Common myeloid progenitor, CD34-positive (primary cell): Measurements from ENCODE around the gene TMEM267.
"Not testable (repeated sequence)": the region's sequence is repeated elsewhere in the genome, so short reads cannot be mapped to it uniquely, and the experiment has no call there.

Experiments used
- CTCF ChIA-PET: fragments of 350-600 bp; sonication (Branson Sonifier 250); formaldehyde crosslinking; loops from one replicate; lab custom pipeline; 2021; ENCODE audit warnings: antibody characterized with exemption; lab: Charles Lee
- POLR2A ChIA-PET: fragments of 350-600 bp; sonication (Branson Sonifier 250); formaldehyde crosslinking; loops from one replicate; lab custom pipeline; 2021; ENCODE audit warnings: antibody characterized with exemption; lab: Charles Lee
- DNase-seq, 3 donors: peaks; one replicate each; pipeline versions ENCODE4 v3.0.0 to v3.0.0-alpha.2; 2013
- H3K27ac ChIP-seq, 2 experiments: 1 replicate in 1 of 2; 2 replicates in 1 of 2; pipeline ENCODE4 v1.7.0; 2013; ENCODE audit warnings: inconsistent platforms in 2 of 2, low read length in 2 of 2, mild to moderate bottlenecking in 2 of 2, low read depth in 1 of 2, moderate library complexity in 1 of 2; ENCODE audit not compliant: severe bottlenecking in 2 of 2, insufficient read depth in 1 of 2, poor library complexity in 1 of 2
- H3K27me3 ChIP-seq, 5 experiments: replicated peaks in 2 of 5; 1 replicate in 3 of 5; 2 replicates in 2 of 5; pipeline versions ENCODE4 v1.6.1 to v1.7.0; 2013; ENCODE audit warnings: low read length in 4 of 5, mild to moderate bottlenecking in 2 of 5, moderate library complexity in 2 of 5, inconsistent platforms in 1 of 5; ENCODE audit not compliant: insufficient read depth in 5 of 5, control insufficient read depth in 4 of 5
- H3K36me3 ChIP-seq, 4 experiments: 1 replicate in 2 of 4; 2 replicates in 2 of 4; pipeline versions ENCODE4 v1.6.1 to v1.7.0; 2013; ENCODE audit warnings: low read length in 3 of 4, control low read depth in 1 of 4, mild to moderate bottlenecking in 1 of 4; ENCODE audit not compliant: control insufficient read depth in 4 of 4, insufficient read depth in 4 of 4
- H3K4me1 ChIP-seq, 4 experiments: 1 replicate in 3 of 4; 2 replicates in 1 of 4; pipeline versions ENCODE4 v1.6.1 to v1.7.1; 2013; ENCODE audit warnings: low read length in 3 of 4, mild to moderate bottlenecking in 3 of 4, control low read depth in 1 of 4, inconsistent platforms in 1 of 4, moderate library complexity in 1 of 4; ENCODE audit not compliant: control insufficient read depth in 4 of 4, insufficient read depth in 4 of 4; ENCODE audit errors: control extremely low read depth in 1 of 4
- H3K4me3 ChIP-seq, 7 experiments: 1 replicate in 4 of 7; 2 replicates in 3 of 7; pipeline versions ENCODE4 v1.5.1 to v1.7.0; 2013; ENCODE audit warnings: mild to moderate bottlenecking in 7 of 7, low read length in 6 of 7, moderate library complexity in 6 of 7, inconsistent platforms in 2 of 7, low read depth in 2 of 7, control low read depth in 1 of 7; ENCODE audit not compliant: insufficient read depth in 4 of 7, control insufficient read depth in 1 of 7; ENCODE audit errors: extremely low read depth in 1 of 7
- H3K9me3 ChIP-seq, 5 experiments: 1 replicate in 4 of 5; 2 replicates in 1 of 5; pipeline versions ENCODE4 v1.6.1 to v1.7.1; 2013; ENCODE audit warnings: low read length in 4 of 5, mild to moderate bottlenecking in 2 of 5, inconsistent platforms in 1 of 5, low read depth in 1 of 5, moderate library complexity in 1 of 5; ENCODE audit not compliant: control insufficient read depth in 4 of 5, insufficient read depth in 2 of 5; ENCODE audit errors: control extremely low read depth in 1 of 5
- WGBS: methylation state at CpG from one replicate; pipeline ENCODE4 v1.1.5; 2013; ENCODE audit not compliant: insufficient coverage; 5-methylcytosine and 5-hydroxymethylcytosine counted together

The TMEM267 gene

DNA sequence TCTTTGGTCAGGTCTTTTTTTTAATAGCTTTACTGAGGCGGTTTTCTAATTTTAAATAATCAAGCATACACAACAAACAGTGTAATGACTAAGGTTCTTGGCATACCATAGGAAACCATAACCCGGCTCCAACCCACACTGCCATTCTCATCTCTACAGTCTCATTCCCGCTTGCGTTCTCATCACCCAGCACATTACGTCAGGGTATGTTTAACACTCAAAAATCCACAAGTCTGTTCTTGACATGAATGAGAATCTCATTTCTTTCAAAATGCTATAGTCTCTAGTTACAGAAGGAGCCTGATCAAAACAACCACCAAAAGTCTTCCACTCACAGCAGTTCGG lies 30.8 kb upstream of the TMEM267 start:
- peak overlapping the region; percentile 74 to 96 (median 86) for H3K4me3 ChIP-seq
- H3K9me3 ChIP-seq: no peaks in the 10 kb centered on the region
- POLR2A ChIA-PET: interaction anchor here (1.0 to 1.2 kb wide), 2 partner anchors 30 to 89 kb away, joined by 4 to 9 read pairs; partner anchors contain the start of genes NNT and TMEM267
- CTCF ChIA-PET: interaction anchor here (1.0 kb wide), 1 partner anchor 41 kb away, joined by 3 read pairs; no protein-coding TSS in a partner anchor
- no peak for DNase-seq
- no peaks in the 10 kb centered on the region for H3K36me3 ChIP-seq
- peak overlapping the region; percentile 66 to 90 for H3K27ac ChIP-seq
- peaks cover 7 to 26% (median 23%) of the 10 kb centered on the region in 4 experiments for H3K4me1 ChIP-seq
- no peaks in the 10 kb centered on the region for H3K27me3 ChIP-seq
- WGBS: 3% methylated on average over 6 of the region's 6 CpGs

GRCh38 chr5:43514025-43514424 lies 30.4 kb upstream of the TMEM267 start:
- WGBS: no CpG with 5 or more reads among the region's 4 CpGs
- no peaks in the 10 kb centered on the region for H3K36me3 ChIP-seq
- no peak for DNase-seq
- H3K9me3 ChIP-seq: no peaks in the 10 kb centered on the region
- peak overlapping the region; percentile 66 to 90 for H3K27ac ChIP-seq
- POLR2A ChIA-PET: no interaction called here
- CTCF ChIA-PET: no interaction called here
- peak overlapping the region in 6 of 7 experiments; percentile 74 to 96 (median 88) for H3K4me3 ChIP-seq
- peaks cover 7 to 26% (median 23%) of the 10 kb centered on the region in 4 experiments for H3K4me1 ChIP-seq
- no peaks in the 10 kb centered on the region for H3K27me3 ChIP-seq

- peaks cover 7 to 26% (median 23%) of the 10 kb centered on the region in 4 experiments for H3K4me1 ChIP-seq
- peaks cover 0 to 11% (median 5%) of the 10 kb centered on the region in 4 experiments for H3K36me3 ChIP-seq
- H3K9me3 ChIP-seq, H3K27me3 ChIP-seq, H3K27ac ChIP-seq, H3K4me3 ChIP-seq, DNase-seq, CTCF ChIA-PET, POLR2A ChIA-PET: not testable (repeated sequence)
- WGBS: 99% methylated on average over 15 of the region's 36 CpGs
Observed at GRCh38 chr5:43511062-43511461, 27.4 kb upstream of the TMEM267 start.

DNA sequence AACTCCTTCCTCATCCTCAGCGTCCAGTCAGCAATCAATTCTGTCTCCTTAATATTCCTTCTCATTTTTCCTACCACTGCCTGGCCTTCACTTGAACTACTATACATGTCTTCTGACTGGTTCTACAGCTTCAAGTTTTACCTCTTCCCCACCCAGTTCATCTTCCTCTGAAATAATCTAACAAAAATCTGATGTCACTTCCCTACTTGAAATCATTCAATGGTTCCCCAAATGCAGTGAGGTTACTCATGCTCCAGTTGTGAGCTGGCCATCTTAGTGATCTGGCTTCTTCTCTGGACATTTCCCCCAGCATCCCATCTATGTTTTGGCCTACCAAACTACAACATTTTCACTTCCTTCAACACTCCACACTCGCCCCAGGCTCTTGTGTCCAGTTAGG lies 14.9 kb upstream of the TMEM267 start:
- POLR2A ChIA-PET: interaction anchor here (1.4 kb wide), 1 partner anchor 14 kb away, joined by 4 read pairs; the partner anchor contains the start of gene TMEM267

DNA sequence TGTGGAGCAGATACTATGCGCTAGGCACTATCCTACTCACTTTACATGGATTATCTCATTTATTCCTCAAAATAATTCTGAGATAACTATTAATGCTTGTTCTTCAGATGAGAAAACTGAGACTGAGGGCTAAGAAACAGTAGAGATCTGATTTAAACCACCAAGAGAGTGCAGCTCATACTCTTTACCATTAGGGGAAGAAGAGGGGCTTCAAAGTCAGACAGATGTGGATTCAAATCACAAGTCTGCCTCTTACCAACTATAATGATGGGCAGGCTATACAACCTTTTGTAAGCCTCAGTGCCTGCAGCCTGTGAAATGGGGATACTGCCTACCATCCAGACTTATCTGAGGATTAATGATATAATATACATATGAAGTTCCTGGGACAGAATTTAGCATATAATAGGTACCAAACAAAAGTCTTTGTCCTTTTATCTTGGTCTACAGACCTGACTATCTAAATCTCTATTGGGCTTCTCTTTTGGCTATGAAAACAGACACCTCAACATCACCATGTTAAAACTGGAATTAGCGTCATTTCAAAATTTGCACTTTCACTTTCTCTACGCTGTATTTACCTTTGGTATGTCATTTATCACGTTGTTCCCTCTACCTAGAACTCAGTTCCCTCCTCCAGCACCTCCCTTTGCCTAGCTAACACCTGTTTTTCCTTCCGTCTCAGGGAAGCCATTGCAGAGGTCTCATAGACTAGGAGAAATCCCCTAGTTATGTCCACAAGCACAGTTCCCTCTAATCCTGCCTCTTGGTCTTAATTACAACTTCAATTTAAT lies 13.8 kb upstream of the TMEM267 start:
- ChIA-PET POLR2A (interaction anchor here (1.4 kb wide), 1 partner anchor 13 kb away, joined by 4 read pairs; the partner anchor contains the start of gene TMEM267), CTCF (interaction anchor here (0.5 to 2.2 kb wide), 4 partner anchors 9 to 386 kb away, joined by 3 to 7 read pairs (median 5); partner anchors contain the start of gene TMEM267)
- H3K9me3 ChIP-seq: no peaks in the 10 kb centered on the region
- DNase-seq: no peak
- no peak overlapping the region for H3K27ac ChIP-seq
- no peaks in the 10 kb centered on the region for H3K27me3 ChIP-seq
- no peak overlapping the region for H3K4me3 ChIP-seq
- H3K4me1 ChIP-seq: no peaks in the 10 kb centered on the region
- 100% methylated on average over 3 of the region's 5 CpGs for WGBS
- peaks cover 0 to 7% (median 3%) of the 10 kb centered on the region in 4 experiments for H3K36me3 ChIP-seq

More for the DNA sequence above, 14.9 kb upstream of the TMEM267 start:
- WGBS: 90% methylated on average over 1 of the region's 2 CpGs
- Histone ChIP-seq H3K4me3 (no peak overlapping the region), H3K36me3 (peaks cover 4 to 14% (median 11%) of the 10 kb centered on the region in 4 experiments), H3K27me3 (no peaks in the 10 kb centered on the region), H3K27ac (no peak overlapping the region), H3K9me3 (no peaks in the 10 kb centered on the region), H3K4me1 (no peaks in the 10 kb centered on the region)
- CTCF ChIA-PET: interaction anchor here (1.0 to 2.2 kb wide), 3 partner anchors 10 to 15 kb away, joined by 3 to 7 read pairs (median 7); partner anchors contain the start of gene TMEM267
- no peak for DNase-seq

DNA sequence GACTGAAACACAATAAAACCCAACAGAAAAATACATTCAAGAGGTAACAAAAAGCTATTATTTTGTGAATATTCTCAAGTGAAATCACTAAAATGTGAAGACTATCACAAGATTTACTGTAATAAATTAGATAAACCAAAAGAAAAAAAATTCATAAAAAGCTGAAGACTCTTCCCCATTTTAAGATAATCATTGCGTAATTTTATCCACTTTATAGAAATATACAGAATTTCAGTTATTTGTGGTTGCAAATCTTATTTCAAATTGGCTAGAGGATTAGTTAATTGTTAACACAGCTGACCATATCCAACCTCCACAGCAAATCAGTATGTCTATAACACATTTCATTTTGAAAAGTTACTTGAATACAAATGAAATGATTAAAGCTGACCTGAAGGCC lies 7.7 kb upstream of the TMEM267 start:
- Histone ChIP-seq H3K9me3 (no peaks in the 10 kb centered on the region), H3K4me1 (no peaks in the 10 kb centered on the region), H3K36me3 (peaks cover 2 to 16% (median 8%) of the 10 kb centered on the region in 4 experiments), H3K27me3 (no peaks in the 10 kb centered on the region), H3K4me3 (no peak overlapping the region), H3K27ac (no peak overlapping the region)
- CTCF ChIA-PET: no interaction called here
- POLR2A ChIA-PET: no interaction called here
- WGBS: no CpG with 5 or more reads among the region's 1 CpG
- DNase-seq: no peak

GRCh38 chr5:43486353-43486752 lies 2.7 kb upstream of the TMEM267 start:
- no CpG with 5 or more reads among the region's 3 CpGs for WGBS
- Histone ChIP-seq H3K36me3 (peaks cover 0 to 12% (median 8%) of the 10 kb centered on the region in 4 experiments), H3K4me3 (no peak overlapping the region), H3K4me1 (peaks cover 8 to 20% (median 14%) of the 10 kb centered on the region in 4 experiments), H3K9me3 (no peaks in the 10 kb centered on the region), H3K27ac (no peak overlapping the region), H3K27me3 (no peaks in the 10 kb centered on the region)
- POLR2A ChIA-PET: no interaction called here
- CTCF ChIA-PET: interaction anchor here (1.2 to 3.0 kb wide), 3 partner anchors 13 to 96 kb away, joined by 3 to 10 read pairs (median 3); no protein-coding TSS in a partner anchor
- DNase-seq: no peak
